ENCODE data around the gene PLCG2.
"Not testable (repeated sequence)": the region's sequence is repeated elsewhere in the genome, so short reads cannot be mapped to it uniquely, and the experiment has no call there.

Gene PLCG2

DNA sequence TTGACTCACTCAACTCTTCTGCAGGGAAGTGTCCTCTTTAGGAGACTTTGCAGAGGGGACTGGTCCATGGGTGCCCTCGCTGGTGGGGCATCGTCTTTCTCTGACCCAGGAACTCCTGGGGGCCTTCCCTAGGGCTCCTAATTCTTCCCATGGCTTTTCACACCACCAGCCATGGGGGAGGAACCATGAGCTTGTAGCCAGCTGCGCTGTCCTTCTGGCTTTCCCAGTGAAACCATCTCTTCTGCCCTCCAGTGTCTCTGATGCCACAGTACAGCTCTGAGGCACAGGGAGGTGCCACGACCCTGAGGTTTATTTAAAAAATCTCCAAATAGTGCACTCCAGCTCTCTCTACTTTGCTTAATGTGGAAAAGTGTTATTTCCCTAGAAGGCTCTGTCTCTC lies 153.6 kb downstream of the PLCG2 start:
- no peaks in the 10 kb centered on the region for H3K36me3 ChIP-seq (ENCODE audit: control insufficient read depth, insufficient read depth, low read length)

GRCh38 chr16:81933361-81933760 lies 154.3 kb downstream of the PLCG2 start:
- Histone ChIP-seq H3K9me3 (ENCODE audit: control insufficient read depth, low read length) (no peaks in the 10 kb centered on the region), H3K27me3 (replicated peaks; ENCODE audit: control insufficient read depth, insufficient read depth, low read length, poor library complexity, severe bottlenecking) (no peaks in the 10 kb centered on the region), H3K4me3 (ENCODE audit: insufficient read depth, low read depth, low read length, poor library complexity, severe bottlenecking) (no peak overlapping the region), H3K27ac (ENCODE audit: insufficient read depth, low read length, poor library complexity, severe bottlenecking) (no peak overlapping the region), H3K4me1 (ENCODE audit: control insufficient read depth, insufficient read depth, low read length, poor library complexity, severe bottlenecking) (peaks cover 6% of the 10 kb centered on the region), H3K36me3 (ENCODE audit: control insufficient read depth, insufficient read depth, low read length) (no peaks in the 10 kb centered on the region)
- no peak for DNase-seq

More for the DNA sequence above, 153.6 kb downstream of the PLCG2 start:
- no peak overlapping the region for H3K4me3 ChIP-seq (ENCODE audit: insufficient read depth, low read depth, low read length, poor library complexity, severe bottlenecking)
- no peak overlapping the region for H3K27ac ChIP-seq (ENCODE audit: insufficient read depth, low read length, poor library complexity, severe bottlenecking)
- no peak for DNase-seq
- no peaks in the 10 kb centered on the region for H3K9me3 ChIP-seq (ENCODE audit: control insufficient read depth, low read length)
- H3K4me1 ChIP-seq (ENCODE audit: control insufficient read depth, insufficient read depth, low read length, poor library complexity, severe bottlenecking): peaks cover 6% of the 10 kb centered on the region
- no peaks in the 10 kb centered on the region for H3K27me3 ChIP-seq (replicated peaks; ENCODE audit: control insufficient read depth, insufficient read depth, low read length, poor library complexity, severe bottlenecking)

DNA sequence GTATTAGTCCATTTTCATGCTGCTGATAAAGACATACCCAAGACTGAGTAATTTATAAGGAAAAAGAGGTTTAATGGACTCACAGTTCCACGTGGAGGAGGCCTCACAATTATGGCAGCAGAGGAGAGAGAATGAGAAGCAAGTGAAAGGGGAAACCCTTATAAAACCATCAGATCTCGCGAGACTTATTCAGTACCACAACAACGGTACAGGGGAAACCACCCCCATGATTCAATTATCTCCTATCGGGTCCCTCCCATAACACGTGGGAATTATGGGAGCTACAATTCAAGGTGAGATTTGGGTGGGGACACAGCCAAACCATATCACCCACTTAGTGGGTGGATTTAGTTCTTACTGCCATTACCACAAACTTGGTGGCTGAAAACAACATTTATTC lies 155.6 kb downstream of the PLCG2 start:
- not testable (repeated sequence) for DNase-seq; H3K27me3 ChIP-seq (replicated peaks; ENCODE audit: control insufficient read depth, insufficient read depth, low read length, poor library complexity, severe bottlenecking); H3K36me3 ChIP-seq (ENCODE audit: control insufficient read depth, insufficient read depth, low read length)

DNA sequence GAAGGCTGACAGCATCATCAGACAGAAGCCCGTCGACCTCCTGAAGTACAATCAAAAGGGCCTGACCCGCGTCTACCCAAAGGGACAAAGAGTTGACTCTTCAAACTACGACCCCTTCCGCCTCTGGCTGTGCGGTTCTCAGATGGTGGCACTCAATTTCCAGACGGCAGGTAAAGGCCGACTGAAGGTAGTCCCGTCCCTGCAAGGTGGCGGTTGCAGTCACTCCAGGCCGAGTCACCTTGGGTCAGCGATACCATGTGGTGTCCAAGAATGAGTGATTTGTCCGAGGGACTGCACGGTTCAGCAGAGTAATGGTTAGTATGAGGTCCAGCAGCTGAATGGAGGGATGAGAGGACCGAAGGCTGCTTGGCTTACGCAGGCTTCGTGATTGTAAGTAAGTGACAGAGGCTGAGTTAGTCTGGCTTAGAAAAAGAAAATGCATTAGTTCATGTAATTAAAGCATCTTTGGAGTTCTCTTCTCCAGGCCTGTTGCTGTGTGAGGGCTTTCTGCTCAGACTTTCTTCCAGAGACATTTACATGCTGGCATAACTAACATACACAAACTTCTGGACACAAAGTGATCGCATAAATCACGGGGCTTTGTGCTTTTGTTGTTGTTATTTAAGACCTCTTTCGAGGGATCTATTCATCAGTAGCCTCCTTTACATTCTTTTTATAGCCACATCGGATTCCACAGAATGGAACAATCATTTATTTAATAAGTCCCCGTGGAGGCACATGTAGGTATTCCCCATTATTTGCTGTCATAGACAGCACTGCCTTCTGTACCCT lies 157.3 kb downstream of the PLCG2 start:
- Histone ChIP-seq H3K27ac (ENCODE audit: insufficient read depth, low read length, poor library complexity, severe bottlenecking) (no peak overlapping the region), H3K4me1 (ENCODE audit: control insufficient read depth, insufficient read depth, low read length, poor library complexity, severe bottlenecking) (no peaks in the 10 kb centered on the region), H3K27me3 (replicated peaks; ENCODE audit: control insufficient read depth, insufficient read depth, low read length, poor library complexity, severe bottlenecking) (no peaks in the 10 kb centered on the region), H3K4me3 (ENCODE audit: insufficient read depth, low read depth, low read length, poor library complexity, severe bottlenecking) (no peak overlapping the region), H3K36me3 (ENCODE audit: control insufficient read depth, insufficient read depth, low read length) (no peaks in the 10 kb centered on the region), H3K9me3 (ENCODE audit: control insufficient read depth, low read length) (no peaks in the 10 kb centered on the region)
- no peak for DNase-seq

More for the DNA sequence above, 155.6 kb downstream of the PLCG2 start:
- not testable (repeated sequence) for H3K9me3 ChIP-seq (ENCODE audit: control insufficient read depth, low read length); H3K4me1 ChIP-seq (ENCODE audit: control insufficient read depth, insufficient read depth, low read length, poor library complexity, severe bottlenecking); H3K27ac ChIP-seq (ENCODE audit: insufficient read depth, low read length, poor library complexity, severe bottlenecking); H3K4me3 ChIP-seq (ENCODE audit: insufficient read depth, low read depth, low read length, poor library complexity, severe bottlenecking)

DNA sequence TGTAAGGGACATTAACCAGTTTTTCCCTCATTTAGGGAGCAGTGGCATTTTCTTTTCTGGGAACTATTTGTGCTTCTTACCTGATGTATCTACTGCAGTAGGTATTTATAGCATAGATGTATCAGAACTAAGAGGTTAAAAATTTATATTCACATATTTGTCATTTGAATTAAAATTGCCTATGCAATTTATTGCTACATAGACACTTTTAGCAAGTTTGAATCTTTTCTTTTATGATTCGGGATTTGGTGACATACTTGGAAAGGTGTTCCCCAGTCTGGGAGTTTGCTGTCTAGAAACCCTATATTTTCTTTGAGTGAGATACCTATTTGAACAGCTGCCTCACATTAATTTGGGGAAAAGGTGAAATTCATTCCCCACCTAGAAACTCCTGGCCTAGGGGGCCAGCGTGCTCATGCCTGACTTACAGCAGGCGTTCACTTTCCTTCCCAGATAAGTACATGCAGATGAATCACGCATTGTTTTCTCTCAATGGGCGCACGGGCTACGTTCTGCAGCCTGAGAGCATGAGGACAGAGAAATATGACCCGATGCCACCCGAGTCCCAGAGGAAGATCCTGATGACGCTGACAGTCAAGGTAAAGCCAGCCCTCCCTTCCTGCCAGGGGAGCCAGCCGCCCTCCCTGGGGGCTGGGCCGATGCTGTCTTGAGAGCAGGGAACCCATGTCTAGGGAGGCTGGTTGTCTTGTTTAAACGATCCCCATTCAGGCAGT lies 158.4 kb downstream of the PLCG2 start:
- H3K27me3 ChIP-seq (replicated peaks; ENCODE audit: control insufficient read depth, insufficient read depth, low read length, poor library complexity, severe bottlenecking): no peaks in the 10 kb centered on the region
- DNase-seq: no peak

GRCh38 chr16:81938326-81939163 lies 159.5 kb downstream of the PLCG2 start:
- H3K4me1 ChIP-seq (ENCODE audit: control insufficient read depth, insufficient read depth, low read length, poor library complexity, severe bottlenecking): no peaks in the 10 kb centered on the region
- no peaks in the 10 kb centered on the region for H3K36me3 ChIP-seq (ENCODE audit: control insufficient read depth, insufficient read depth, low read length)
- DNase-seq: no peak
- H3K27ac ChIP-seq (ENCODE audit: insufficient read depth, low read length, poor library complexity, severe bottlenecking): no peak overlapping the region
- H3K9me3 ChIP-seq (ENCODE audit: control insufficient read depth, low read length): no peaks in the 10 kb centered on the region
- H3K4me3 ChIP-seq (ENCODE audit: insufficient read depth, low read depth, low read length, poor library complexity, severe bottlenecking): no peak overlapping the region
- no peaks in the 10 kb centered on the region for H3K27me3 ChIP-seq (replicated peaks; ENCODE audit: control insufficient read depth, insufficient read depth, low read length, poor library complexity, severe bottlenecking)

More for the DNA sequence above, 158.4 kb downstream of the PLCG2 start:
- Histone ChIP-seq H3K4me1 (ENCODE audit: control insufficient read depth, insufficient read depth, low read length, poor library complexity, severe bottlenecking) (no peaks in the 10 kb centered on the region), H3K36me3 (ENCODE audit: control insufficient read depth, insufficient read depth, low read length) (no peaks in the 10 kb centered on the region), H3K9me3 (ENCODE audit: control insufficient read depth, low read length) (no peaks in the 10 kb centered on the region), H3K27ac (ENCODE audit: insufficient read depth, low read length, poor library complexity, severe bottlenecking) (no peak overlapping the region), H3K4me3 (ENCODE audit: insufficient read depth, low read depth, low read length, poor library complexity, severe bottlenecking) (no peak overlapping the region)

GRCh38 chr16:81939164-81940056 lies 160.3 kb downstream of the PLCG2 start:
- Histone ChIP-seq H3K4me1 (ENCODE audit: control insufficient read depth, insufficient read depth, low read length, poor library complexity, severe bottlenecking) (no peaks in the 10 kb centered on the region), H3K4me3 (ENCODE audit: insufficient read depth, low read depth, low read length, poor library complexity, severe bottlenecking) (no peak overlapping the region), H3K27me3 (replicated peaks; ENCODE audit: control insufficient read depth, insufficient read depth, low read length, poor library complexity, severe bottlenecking) (no peaks in the 10 kb centered on the region), H3K9me3 (ENCODE audit: control insufficient read depth, low read length) (no peaks in the 10 kb centered on the region), H3K27ac (ENCODE audit: insufficient read depth, low read length, poor library complexity, severe bottlenecking) (no peak overlapping the region), H3K36me3 (ENCODE audit: control insufficient read depth, insufficient read depth, low read length) (no peaks in the 10 kb centered on the region)
- no peak for DNase-seq

DNA sequence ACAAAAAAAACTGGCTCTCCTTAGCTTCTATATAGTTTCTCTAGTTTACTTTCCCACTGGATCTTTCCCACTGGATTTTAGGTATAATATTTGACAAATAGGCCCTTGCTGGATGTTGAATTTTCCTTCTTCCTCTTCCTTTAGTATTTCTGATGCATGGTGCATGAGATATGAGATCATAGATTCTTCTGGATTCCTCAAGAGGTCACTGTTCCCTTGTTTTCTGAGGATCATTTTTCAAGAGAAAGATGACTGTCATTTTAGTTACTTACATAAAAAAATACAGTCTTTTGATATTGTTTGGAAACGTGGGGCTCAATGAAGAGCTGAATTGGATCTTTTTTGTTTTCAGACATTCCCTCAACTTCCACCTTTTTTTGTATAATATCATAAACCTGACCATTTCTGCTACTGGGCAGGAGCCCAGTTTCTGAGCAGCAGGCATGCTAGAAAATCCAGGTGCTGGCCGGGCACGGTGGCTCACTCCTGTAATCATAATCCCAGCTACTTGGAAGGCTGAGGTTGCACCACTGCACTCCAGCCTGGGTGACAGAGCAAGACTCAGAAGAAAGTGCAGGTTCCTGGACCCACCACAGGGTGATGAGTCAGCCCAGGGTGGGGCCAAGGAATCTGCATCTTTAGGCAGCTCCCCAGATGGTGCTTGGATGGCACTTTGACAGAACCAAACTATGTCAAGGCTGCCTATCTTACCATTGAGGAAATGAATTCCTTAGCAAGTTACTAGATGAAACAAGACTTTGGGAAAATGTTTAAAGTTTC lies 161.9 kb downstream of the PLCG2 start:
- Histone ChIP-seq H3K4me1 (ENCODE audit: control insufficient read depth, insufficient read depth, low read length, poor library complexity, severe bottlenecking) (no peaks in the 10 kb centered on the region), H3K4me3 (ENCODE audit: insufficient read depth, low read depth, low read length, poor library complexity, severe bottlenecking) (no peak overlapping the region), H3K27me3 (replicated peaks; ENCODE audit: control insufficient read depth, insufficient read depth, low read length, poor library complexity, severe bottlenecking) (no peaks in the 10 kb centered on the region), H3K36me3 (ENCODE audit: control insufficient read depth, insufficient read depth, low read length) (no peaks in the 10 kb centered on the region), H3K9me3 (ENCODE audit: control insufficient read depth, low read length) (no peaks in the 10 kb centered on the region), H3K27ac (ENCODE audit: insufficient read depth, low read length, poor library complexity, severe bottlenecking) (no peak overlapping the region)
- DNase-seq: no peak

Data from effector memory CD4-positive, alpha-beta T cell (primary cell).